GM13976 (cell line): ENCODE data around the gene NCAPG.

ENCODE experiments used
- DNase-seq: peaks from one replicate; pipeline ENCODE4 v3.0.0; 2012; ENCODE audit warnings: low spot score
- in situ Hi-C: fragments of 300-500 bp; cut with MboI; formaldehyde crosslinking; loops from one replicate; pipeline ENCODE4 v1.12.0; 2022; ENCODE audit warnings: low sequenced_read_pairs, mixed read lengths, inconsistent platforms; ENCODE audit not compliant: unreplicated experiment
- TF ChIP-seq, protein P1 (sequence below): IDR thresholded peaks from 2 replicates; pipeline ENCODE4 v1.5.1; 2012; ENCODE audit warnings: borderline replicate concordance, mild to moderate bottlenecking; ENCODE audit not compliant: insufficient read depth; ENCODE audit errors: extremely low read depth, missing control alignments, control extremely low read depth

The NCAPG gene

GRCh38 chr4:17884063-17884462 lies 73.3 kb downstream of the NCAPG start:
- TF ChIP-seq, protein P1, sequence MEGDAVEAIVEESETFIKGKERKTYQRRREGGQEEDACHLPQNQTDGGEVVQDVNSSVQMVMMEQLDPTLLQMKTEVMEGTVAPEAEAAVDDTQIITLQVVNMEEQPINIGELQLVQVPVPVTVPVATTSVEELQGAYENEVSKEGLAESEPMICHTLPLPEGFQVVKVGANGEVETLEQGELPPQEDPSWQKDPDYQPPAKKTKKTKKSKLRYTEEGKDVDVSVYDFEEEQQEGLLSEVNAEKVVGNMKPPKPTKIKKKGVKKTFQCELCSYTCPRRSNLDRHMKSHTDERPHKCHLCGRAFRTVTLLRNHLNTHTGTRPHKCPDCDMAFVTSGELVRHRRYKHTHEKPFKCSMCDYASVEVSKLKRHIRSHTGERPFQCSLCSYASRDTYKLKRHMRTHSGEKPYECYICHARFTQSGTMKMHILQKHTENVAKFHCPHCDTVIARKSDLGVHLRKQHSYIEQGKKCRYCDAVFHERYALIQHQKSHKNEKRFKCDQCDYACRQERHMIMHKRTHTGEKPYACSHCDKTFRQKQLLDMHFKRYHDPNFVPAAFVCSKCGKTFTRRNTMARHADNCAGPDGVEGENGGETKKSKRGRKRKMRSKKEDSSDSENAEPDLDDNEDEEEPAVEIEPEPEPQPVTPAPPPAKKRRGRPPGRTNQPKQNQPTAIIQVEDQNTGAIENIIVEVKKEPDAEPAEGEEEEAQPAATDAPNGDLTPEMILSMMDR, result no peak
- in situ Hi-C loops, result no loop called here
- DNase-seq, result no peak

DNA sequence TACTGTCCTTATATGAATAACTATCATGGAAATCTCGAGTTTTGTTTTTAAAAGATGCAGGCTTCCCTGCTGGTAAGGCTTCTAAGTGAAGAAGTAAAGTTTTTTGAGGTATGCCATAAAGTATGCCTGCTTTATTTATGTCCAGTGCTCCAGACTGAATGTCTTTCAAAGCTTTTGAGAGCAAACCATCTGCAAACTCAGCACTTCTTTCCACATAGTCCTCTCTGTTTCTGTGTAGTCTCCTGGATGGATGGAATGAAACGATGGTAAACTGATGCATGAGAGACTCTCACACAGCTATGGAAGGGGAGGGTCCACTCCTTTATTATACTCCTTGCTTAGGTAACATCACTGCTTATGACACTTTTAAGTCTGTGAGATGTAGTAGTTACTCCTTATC lies 73.7 kb downstream of the NCAPG start:
- TF ChIP-seq, protein P1, result no peak
- in situ Hi-C loops, result no loop called here

GRCh38 chr4:17889692-17890091 lies 78.9 kb downstream of the NCAPG start:
- in situ Hi-C loops, result no loop called here
- TF ChIP-seq, protein P1, result no peak
- DNase-seq, result no peak

More for the DNA sequence above, 73.7 kb downstream of the NCAPG start:
- no peak for DNase-seq

DNA sequence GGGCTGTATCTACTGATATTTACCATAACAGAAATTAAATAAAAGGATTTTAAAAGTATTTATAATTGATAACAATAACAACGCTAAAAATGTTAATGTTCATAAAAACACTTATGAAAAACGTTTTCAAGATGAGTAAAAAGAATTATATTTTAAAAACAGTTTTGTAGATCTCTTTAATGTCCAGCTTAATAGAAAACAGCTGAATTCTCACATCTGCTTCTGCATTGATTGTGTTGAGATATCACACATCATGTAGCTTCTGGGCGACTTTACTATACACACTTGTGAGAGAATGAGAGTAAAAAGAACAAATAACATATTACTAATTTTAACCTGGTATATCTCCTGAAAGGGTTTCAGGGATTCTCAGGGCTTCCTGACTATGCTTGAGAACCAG lies 83.6 kb downstream of the NCAPG start:
- TF ChIP-seq, protein P1, result no peak
- in situ Hi-C loops, result no loop called here
- no peak for DNase-seq
